HCT116 (cell line): ENCODE results near the gene RPH3AL. TPM values are rescaled to one million over a fixed set of nuclear protein-coding genes. Genes with fewer than 3 reads are reported as not detected.

ENCODE experiments used
- ATAC-seq: fragments of 200-7000 bp; cut with Tn5 transposase; 2 replicates; pipeline ENCODE4 v1.9.1; 2020; ENCODE audit warnings: mild to moderate bottlenecking, moderate library complexity
- BruUV-seq: library from RNA; stranded (reverse); fragments of 400-500 nt; replicated peaks from 2 replicates; lab custom pipeline; 2021; lab: Mats Ljungman, UMichigan
- CTCF ChIA-PET: fragments of 300-600 bp; sonication (Branson Sonifier 250); formaldehyde crosslinking; loops from one replicate; lab custom pipeline; 2021; ENCODE audit warnings: antibody characterized with exemption; lab: Charles Lee
- POLR2A ChIA-PET: fragments of 300-600, 350-600 bp; sonication (Branson Sonifier 250); formaldehyde crosslinking; loops from one replicate; lab custom pipeline; 2021; ENCODE audit warnings: antibody characterized with exemption; lab: Charles Lee
- RAD21 ChIA-PET, 2 experiments: fragments of 300-600 bp; sonication (Branson Sonifier 250); formaldehyde crosslinking; loops; one replicate each; lab custom pipeline; 2023; ENCODE audit warnings: low total read pairs in 2 of 2; ENCODE audit not compliant: uncharacterized antibody in 2 of 2, unreplicated experiment in 2 of 2, low non-redundant PET in 1 of 2; lab: Charles Lee
- DNase-seq: peaks from one replicate; pipeline ENCODE4 v3.0.0-alpha.2; 2010; ENCODE audit warnings: low read depth, low spot score
- H2AFZ ChIP-seq: fragments of 200-600 bp; shearing (Covaris generic), sonication (generic); 2 replicates; pipeline ENCODE4 v1.6.1; 2017; ENCODE audit warnings: low read depth, mixed run types, mixed read lengths, antibody characterized with exemption, low read length; ENCODE audit not compliant: poor library complexity, severe bottlenecking
- H3K27ac ChIP-seq: 2 replicates; pipeline ENCODE4 v1.5.1; 2012; ENCODE audit warnings: low read depth, low read length
- H3K27me3 ChIP-seq: fragments of 200-600 bp; sonication (generic); 2 replicates; pipeline ENCODE4 v1.6.1; 2016; ENCODE audit warnings: mixed run types, low read length, mixed read lengths; ENCODE audit not compliant: insufficient read depth
- H3K36me3 ChIP-seq, 2 experiments: fragments of 200-500 bp in 1 of 2; fragments of 200-600 bp in 1 of 2; sonication (Bioruptor generic) in 1 of 2; sonication (generic) in 1 of 2; 2 replicates each; pipeline versions ENCODE4 v1.5.1 to v1.6.1; 2014 to 2016; ENCODE audit warnings: low read length in 2 of 2, inconsistent platforms in 1 of 2, mixed read lengths in 1 of 2, mixed run types in 1 of 2; ENCODE audit not compliant: insufficient read depth in 2 of 2, control insufficient read depth in 1 of 2
- H3K4me1 ChIP-seq, 2 experiments: fragments of 200-600 bp in 1 of 2; sonication (generic) in 1 of 2; 2 replicates each; pipeline versions ENCODE4 v1.5.1 to v1.6.1; 2012 to 2017; ENCODE audit warnings: low read length in 2 of 2, inconsistent platforms in 1 of 2, mild to moderate bottlenecking in 1 of 2, mixed read lengths in 1 of 2, mixed run types in 1 of 2, moderate library complexity in 1 of 2; ENCODE audit not compliant: insufficient read depth in 2 of 2, control insufficient read depth in 1 of 2
- H3K4me2 ChIP-seq: fragments of 200-600 bp; sonication (generic); 2 replicates; pipeline ENCODE4 v1.6.1; 2017; ENCODE audit warnings: mixed run types, low read length, mixed read lengths
- H3K4me3 ChIP-seq, 2 experiments: fragments of 200-600 bp in 1 of 2; sonication (generic) in 1 of 2; replicated peaks in 1 of 2; 2 replicates each; pipeline ENCODE4 v1.5.1; 2011 to 2016; ENCODE audit warnings: low read length in 2 of 2, control low read depth in 1 of 2, low read depth in 1 of 2, mild to moderate bottlenecking in 1 of 2, mixed read lengths in 1 of 2, mixed run types in 1 of 2
- H3K79me2 ChIP-seq: fragments of 200-600 bp; sonication (generic); 2 replicates; pipeline ENCODE4 v1.6.1; 2017; ENCODE audit warnings: mild to moderate bottlenecking, mixed run types, low read length, moderate library complexity, mixed read lengths; ENCODE audit not compliant: insufficient read depth
- H3K9ac ChIP-seq: fragments of 200-600 bp; sonication (generic); 2 replicates; pipeline ENCODE4 v1.6.1; 2016; ENCODE audit warnings: low read length, mixed read lengths
- H3K9me2 ChIP-seq: fragments of 200-600 bp; sonication (generic), shearing (Covaris generic); 2 replicates; pipeline ENCODE4 v1.6.1; 2017; ENCODE audit warnings: mixed run types, mild to moderate bottlenecking, moderate library complexity; ENCODE audit not compliant: insufficient read depth
- H3K9me3 ChIP-seq, 2 experiments: fragments of 200-500 bp in 1 of 2; fragments of 200-600 bp in 1 of 2; sonication (Bioruptor generic) in 1 of 2; sonication (generic) in 1 of 2; 2 replicates each; pipeline ENCODE4 v1.6.1; 2014 to 2017; ENCODE audit warnings: low read length in 2 of 2, mixed read lengths in 2 of 2, inconsistent platforms in 1 of 2, low read depth in 1 of 2, mild to moderate bottlenecking in 1 of 2, mixed run types in 1 of 2, moderate library complexity in 1 of 2; ENCODE audit not compliant: control insufficient read depth in 1 of 2, insufficient read depth in 1 of 2
- H4K20me1 ChIP-seq: fragments of 200-600 bp; sonication (generic), shearing (Covaris generic); 2 replicates; pipeline ENCODE4 v1.6.1; 2017; ENCODE audit warnings: mixed run types, mild to moderate bottlenecking, moderate library complexity; ENCODE audit not compliant: insufficient read depth
- ATF3 ChIP-seq: IDR thresholded peaks from 2 replicates; pipeline ENCODE4 v1.6.1; 2012
- CTCF ChIP-seq, 3 experiments: fragments of 200-600 bp in 1 of 3; sonication (generic) in 1 of 3; IDR thresholded peaks in 2 of 3; conservative IDR thresholded peaks in 1 of 3; 2 replicates each; pipeline ENCODE4 v1.5.1; 2012 to 2017; ENCODE audit warnings: low read depth in 2 of 3, low read length in 2 of 3, antibody characterized with exemption in 1 of 3, borderline replicate concordance in 1 of 3, control low read depth in 1 of 3, mild to moderate bottlenecking in 1 of 3, mixed read lengths in 1 of 3, mixed run types in 1 of 3, moderate library complexity in 1 of 3; ENCODE audit not compliant: insufficient read depth in 1 of 3
- ELF1 ChIP-seq: IDR thresholded peaks from 2 replicates; pipeline ENCODE4 v1.6.1; 2012; ENCODE audit warnings: low read depth, borderline replicate concordance
- MAX ChIP-seq: IDR thresholded peaks from 2 replicates; pipeline ENCODE4 v1.6.1; 2012
- POLR2AphosphoS5 ChIP-seq: IDR thresholded peaks from 2 replicates; pipeline ENCODE4 v1.6.1; 2011; ENCODE audit warnings: mild to moderate bottlenecking, low read depth, low read length, moderate library complexity
- RAD21 ChIP-seq: IDR thresholded peaks from 2 replicates; pipeline ENCODE4 v1.6.1; 2012; ENCODE audit warnings: low read depth, mild to moderate bottlenecking
- SP1 ChIP-seq: IDR thresholded peaks from 2 replicates; pipeline ENCODE4 v1.6.1; 2012; ENCODE audit warnings: low read depth
- YY1 ChIP-seq: IDR thresholded peaks from 2 replicates; pipeline ENCODE4 v1.6.1; 2011; ENCODE audit warnings: low read length, low read depth, moderate library complexity, mild to moderate bottlenecking; ENCODE audit not compliant: insufficient replicate concordance; ENCODE audit errors: extremely low read depth
- ZFX ChIP-seq: fragments of 450-650 bp; IDR thresholded peaks from 2 replicates; pipeline ENCODE4 v1.6.1; 2017
- intact Hi-C: fragments of 100-400 bp; cut with micrococcal nuclease; formaldehyde crosslinking; loops from 2 replicates; pipeline ENCODE4 v1.10.0; 2022
- total RNA-seq: library from RNA; stranded (reverse); gene quantifications from one replicate; pipeline ENCODE4 v1.2.1, GENCODE V29; 2021; ENCODE audit not compliant: unreplicated experiment

The RPH3AL gene
- total RNA-seq, 1 experiment from 2014 or later, result 17.0 TPM

- H2AFZ ChIP-seq, result peak overlapping the region; percentile 51
- H3K4me2 ChIP-seq, result peak overlapping the region; percentile 75
- DNase-seq, result peak; percentile 6
- RAD21 ChIA-PET, result interaction anchor here in 1 of 2 experiments (0.7 kb wide), 1 partner anchor 233 kb away, joined by 5 read pairs; no protein-coding TSS in a partner anchor
- CTCF ChIA-PET, result interaction anchor here (0.7 to 1.0 kb wide), 2 partner anchors 26 to 347 kb away, joined by 4 to 5 read pairs; no protein-coding TSS in a partner anchor
- H4K20me1 ChIP-seq, result no peaks in the 10 kb centered on the region
- POLR2A ChIA-PET, result interaction anchor here (0.5 kb wide), 1 partner anchor 79 kb away, joined by 3 read pairs; no protein-coding TSS in a partner anchor
- H3K79me2 ChIP-seq, result no peaks in the 10 kb centered on the region
- H3K27ac ChIP-seq, result peak overlapping the region; percentile 50; the same call in 1 of the 2 replicates
- H3K36me3 ChIP-seq, result no peaks in the 10 kb centered on the region
- no peaks in the 10 kb centered on the region for H3K9me3 ChIP-seq
- peak overlapping the region; percentile 48 to 50 for H3K4me3 ChIP-seq
- H3K9me2 ChIP-seq, result no peaks in the 10 kb centered on the region
- peak; percentile 91 for ATAC-seq
- peaks cover 8 to 15% of the 10 kb centered on the region in 2 experiments for H3K4me1 ChIP-seq
- no peak for TF ChIP-seq ATF3
- TF ChIP-seq YY1, result peak; percentile 24
- TF ChIP-seq ZFX, result no peak; the same call in 1 of the 2 replicates
- TF ChIP-seq ELF1, result no peak
- TF ChIP-seq SP1, result no peak
- TF ChIP-seq MAX, result no peak
- peak; percentile 31 to 61 (median 52) for TF ChIP-seq CTCF (IDR thresholded peaks at IDR 0.05 in 2 of 3, conservative IDR thresholded peaks at IDR 0.05 in 1 of 3; ENCODE audit: borderline replicate concordance in 1 of 3, insufficient read depth in 1 of 3, low read depth in 2 of 3, low read length in 2 of 3)
- TF ChIP-seq POLR2AphosphoS5, result 0 out of 2 replicates have a peak, but pooled peaks have one; percentile 11
- peak; percentile 76 for TF ChIP-seq RAD21
- H3K27me3 ChIP-seq, result no peaks in the 10 kb centered on the region
- intact Hi-C loops, result loop anchor here (2.0 kb wide), 1 partner anchor 244 kb away; no protein-coding TSS in a partner anchor
- no TSS peak for BruUV-seq
- no peak overlapping the region; the same call in 1 of the 2 replicates for H3K9ac ChIP-seq
Observed at GRCh38 chr17:386141-386876, 33.7 kb upstream of the RPH3AL start.
